HK-2 (cell line): ENCODE results near the gene SNAI3.
A peak's percentile ranks its signal among the peaks of the same experiment; 100 is the strongest.

Source experiments
- DNase-seq: peaks from one replicate; pipeline ENCODE4 v3.0.0-alpha.2; 2018; ENCODE audit not compliant: unreplicated experiment

Gene SNAI3

DNA sequence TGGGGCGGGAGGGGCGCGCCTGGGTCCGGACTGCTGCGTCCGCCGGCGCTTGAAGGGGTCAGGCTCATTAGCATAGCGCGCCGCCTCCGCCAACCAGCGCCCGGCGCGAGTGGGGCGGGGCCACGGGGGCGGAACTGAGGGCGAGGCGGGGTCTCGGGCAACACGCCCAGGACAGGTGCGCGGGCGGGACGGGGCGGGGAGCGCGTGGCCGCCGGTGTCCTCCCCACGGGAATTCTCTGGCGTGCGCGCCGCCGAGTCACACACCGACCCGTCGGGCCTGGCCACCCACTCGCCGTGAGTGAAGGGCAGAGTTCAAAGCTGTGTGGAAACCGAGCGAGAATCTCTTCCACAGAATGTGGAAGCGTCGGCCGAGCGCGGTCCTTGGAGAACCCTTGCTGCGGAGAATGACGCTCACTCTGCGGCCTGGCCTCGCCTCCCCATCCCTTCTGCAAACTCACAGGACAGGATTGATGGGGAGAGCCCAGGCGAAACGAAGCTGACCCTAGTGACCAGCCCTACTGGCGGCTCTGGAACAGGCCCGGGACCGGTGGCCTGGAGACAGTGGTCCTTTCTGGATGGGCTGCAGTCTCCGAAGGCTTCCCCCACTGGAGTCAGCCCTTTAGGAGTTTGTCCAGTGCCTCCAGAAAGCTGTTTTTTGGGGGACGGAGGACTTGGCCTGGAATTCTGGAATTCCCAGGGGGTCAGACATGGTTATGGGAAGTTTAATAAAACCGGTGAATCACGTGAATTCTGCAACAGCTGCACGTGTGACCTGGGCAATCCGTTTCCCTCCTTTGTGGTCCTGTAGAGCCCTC is at the start of gene SNAI3:
Gene SNAI3 (minus strand): TSS at position 69 of the 815 bp plus-strand sequence. CDS start 101 bp downstream, outside the sequence.
- DNase-seq = peak; percentile 78

DNA sequence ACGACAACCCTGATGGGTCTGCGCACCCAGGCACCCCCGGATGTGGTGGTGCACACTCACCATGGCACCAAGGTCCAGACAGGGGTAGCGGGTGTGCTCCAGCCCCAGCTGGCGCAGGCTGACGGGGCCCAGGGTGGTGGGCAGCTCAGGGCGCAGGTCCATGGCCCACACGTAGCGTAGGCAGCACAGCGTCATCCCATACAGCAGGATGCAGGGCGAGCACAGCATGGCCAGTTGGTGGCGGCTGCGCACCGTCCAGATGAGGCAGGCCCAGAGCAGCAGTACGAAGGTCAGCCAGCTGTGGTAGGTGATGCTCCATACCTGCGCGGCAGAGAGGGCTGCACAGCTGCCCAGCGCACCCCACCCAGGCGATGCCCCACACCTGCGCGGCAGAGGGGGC is 49.8 kb upstream of the SNAI3 start:
- DNase-seq = no peak

DNA sequence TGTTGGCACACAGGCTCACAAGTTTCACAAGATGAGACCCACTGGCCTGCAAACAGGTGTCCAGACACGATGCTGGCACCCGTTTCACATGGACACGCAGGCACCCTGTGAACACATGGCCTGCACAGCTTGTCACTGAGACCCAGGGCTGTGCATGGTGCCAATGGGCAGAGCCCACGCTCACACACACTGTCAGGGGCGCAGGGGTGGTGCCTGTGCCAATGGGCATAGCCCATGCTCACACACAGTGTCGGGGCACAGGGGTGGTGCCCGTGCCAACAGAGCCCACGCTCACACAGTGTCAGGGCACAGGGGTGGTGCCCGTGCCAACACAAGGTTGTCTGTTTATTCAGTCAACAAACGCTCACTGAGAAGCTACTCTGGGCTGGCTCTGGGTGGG is 49.3 kb upstream of the SNAI3 start:
- no peak for DNase-seq

DNA sequence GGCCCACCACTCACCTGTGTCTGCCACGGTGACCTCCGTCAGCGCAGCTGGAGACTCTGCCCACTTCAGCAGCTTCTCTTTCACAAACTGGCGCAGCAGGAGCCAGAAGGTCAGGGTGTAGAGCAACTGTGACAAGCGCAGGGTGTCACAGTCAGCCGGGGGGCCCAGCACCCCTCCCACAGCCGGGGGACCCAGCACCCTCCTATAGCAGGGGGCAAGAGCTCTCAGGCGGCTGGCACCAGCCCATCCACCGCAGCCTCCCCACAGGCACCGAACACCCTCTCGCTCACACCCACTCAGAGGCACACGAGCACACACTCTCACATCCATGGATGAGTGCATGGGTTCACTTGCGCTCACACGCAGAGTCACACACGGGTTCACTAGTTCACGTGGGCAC is 48.8 kb upstream of the SNAI3 start:
- DNase-seq = no peak

DNA sequence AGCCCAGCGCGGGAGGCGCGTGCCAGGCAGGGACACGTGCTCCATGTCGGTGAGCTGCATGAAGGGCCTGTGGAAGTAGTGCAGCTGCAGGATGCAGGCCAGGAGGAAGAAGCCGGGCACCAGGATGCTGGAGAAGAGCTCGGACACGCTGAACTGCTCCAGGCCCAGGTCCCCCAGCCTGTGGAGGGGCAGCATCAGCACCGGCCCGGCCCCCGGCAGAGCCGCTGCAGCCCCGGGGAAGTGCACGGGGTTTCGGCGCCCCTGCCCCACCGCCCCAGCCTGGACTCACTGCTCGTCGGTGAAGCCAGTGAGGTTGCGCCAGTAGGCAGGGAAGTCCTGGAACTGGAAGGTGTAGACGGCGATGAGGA is 48.0 kb upstream of the SNAI3 start:
- DNase-seq = no peak

DNA sequence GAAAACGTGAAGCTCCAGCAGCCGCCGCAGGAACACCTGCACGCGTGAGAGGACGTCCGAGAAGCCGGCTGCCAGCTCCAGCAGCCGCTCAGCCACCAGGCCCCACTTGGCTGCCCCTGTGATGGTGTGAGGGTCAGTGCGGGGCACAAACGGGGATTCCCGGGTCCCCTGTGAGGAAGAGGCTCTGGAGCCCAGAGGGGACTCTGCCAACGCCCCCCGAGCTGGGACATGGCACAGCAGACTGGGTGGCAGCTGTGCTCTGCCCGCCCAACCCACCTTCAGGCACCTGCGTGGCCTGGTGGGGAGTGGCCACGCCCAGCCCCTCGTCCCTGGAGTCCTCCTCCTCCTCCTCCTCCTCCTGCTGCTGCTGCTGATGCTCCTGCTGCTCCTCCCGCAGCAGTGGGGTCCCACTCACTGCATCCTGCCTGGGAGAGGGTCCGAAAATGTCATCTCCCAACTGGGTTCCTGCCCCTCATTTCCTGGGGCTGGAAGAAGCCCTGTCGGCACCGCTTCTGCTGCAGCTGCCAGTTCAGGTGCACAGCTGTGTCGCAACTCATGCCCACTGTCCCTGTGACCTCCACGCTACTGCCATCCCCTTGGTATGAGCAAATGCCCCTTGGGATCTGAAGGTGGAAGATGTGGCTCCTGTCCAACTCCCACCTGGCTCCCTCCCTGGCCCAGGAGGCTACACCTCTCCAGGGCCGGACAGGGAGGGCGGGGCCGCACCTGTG is 47.5 kb upstream of the SNAI3 start:
- no peak for DNase-seq

DNA sequence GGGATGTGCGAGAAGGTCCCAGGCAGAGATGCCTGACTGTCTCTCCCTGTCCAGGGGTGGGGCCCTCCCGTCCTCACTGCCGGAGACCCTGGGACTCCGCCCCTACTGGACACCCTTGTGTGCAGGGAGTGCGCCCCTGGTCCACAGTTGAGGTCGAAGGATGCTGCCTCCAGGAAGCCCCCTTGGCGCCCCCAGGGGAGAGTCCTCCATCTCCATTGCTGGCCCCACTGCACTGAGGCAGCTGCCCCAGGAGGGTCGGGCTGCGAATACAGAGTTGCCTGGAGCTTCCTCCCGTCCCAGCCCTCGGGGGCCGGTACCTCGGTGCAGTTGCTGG is 46.6 kb upstream of the SNAI3 start:
- DNase-seq = no peak

DNA sequence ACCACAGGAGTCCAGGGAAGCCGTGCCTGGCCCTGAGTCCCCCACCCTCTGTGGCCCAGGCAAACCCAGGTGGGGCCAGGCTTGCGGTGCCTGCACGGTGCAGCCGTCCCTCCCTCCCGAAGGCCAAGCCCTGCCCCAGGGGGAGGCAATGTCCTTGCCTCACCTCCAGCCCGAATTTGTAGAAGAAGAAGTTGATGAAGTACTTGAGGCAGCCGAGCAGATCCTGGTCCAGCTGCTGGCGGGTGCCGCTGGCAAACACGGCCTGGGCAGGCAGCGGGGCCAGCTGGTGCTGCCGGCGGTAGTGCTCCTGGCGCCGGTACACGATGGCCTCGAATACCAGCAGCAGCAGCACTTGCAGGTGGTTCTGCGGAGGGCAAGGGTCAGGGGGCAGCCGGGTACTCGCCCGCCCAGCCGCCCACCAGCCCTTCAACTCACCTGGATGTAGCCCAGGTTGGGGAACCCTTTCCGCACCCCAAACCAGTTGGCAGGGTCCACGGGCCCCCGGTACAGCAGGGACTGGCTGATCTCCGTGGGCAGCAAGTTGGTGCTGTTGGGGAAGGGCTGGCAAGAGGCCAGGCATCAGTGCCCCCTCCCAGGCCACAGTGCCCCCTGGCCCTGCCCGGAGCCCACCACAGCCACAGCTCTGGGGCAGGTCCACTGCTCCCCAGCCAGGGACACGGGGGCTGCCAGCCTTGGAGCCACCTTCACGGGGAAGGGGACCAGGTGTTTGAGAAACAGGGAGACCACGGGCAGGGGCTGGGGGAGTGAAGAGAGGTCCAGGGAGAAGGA is 46.1 kb upstream of the SNAI3 start:
- no peak for DNase-seq

DNA sequence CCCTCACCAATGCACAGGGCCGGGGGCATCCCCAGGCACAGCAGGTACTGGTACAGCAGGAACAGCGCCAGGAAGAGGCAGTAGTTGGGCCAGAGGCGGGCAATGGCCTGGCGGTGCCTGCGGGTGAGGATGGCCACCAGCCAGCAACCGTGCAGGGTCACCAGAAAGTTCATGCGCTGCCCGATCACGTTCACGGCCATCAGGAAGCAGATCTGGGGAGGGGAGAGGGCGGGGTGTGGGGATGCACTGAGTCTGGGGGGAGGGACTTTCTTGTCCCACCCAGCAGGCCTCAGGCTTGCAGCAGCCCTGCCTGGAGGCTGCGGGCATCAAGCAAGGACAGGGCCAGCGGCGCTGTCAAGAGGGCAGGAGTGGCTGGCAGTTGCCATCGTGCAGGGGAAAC is 45.4 kb upstream of the SNAI3 start:
- no peak for DNase-seq

DNA sequence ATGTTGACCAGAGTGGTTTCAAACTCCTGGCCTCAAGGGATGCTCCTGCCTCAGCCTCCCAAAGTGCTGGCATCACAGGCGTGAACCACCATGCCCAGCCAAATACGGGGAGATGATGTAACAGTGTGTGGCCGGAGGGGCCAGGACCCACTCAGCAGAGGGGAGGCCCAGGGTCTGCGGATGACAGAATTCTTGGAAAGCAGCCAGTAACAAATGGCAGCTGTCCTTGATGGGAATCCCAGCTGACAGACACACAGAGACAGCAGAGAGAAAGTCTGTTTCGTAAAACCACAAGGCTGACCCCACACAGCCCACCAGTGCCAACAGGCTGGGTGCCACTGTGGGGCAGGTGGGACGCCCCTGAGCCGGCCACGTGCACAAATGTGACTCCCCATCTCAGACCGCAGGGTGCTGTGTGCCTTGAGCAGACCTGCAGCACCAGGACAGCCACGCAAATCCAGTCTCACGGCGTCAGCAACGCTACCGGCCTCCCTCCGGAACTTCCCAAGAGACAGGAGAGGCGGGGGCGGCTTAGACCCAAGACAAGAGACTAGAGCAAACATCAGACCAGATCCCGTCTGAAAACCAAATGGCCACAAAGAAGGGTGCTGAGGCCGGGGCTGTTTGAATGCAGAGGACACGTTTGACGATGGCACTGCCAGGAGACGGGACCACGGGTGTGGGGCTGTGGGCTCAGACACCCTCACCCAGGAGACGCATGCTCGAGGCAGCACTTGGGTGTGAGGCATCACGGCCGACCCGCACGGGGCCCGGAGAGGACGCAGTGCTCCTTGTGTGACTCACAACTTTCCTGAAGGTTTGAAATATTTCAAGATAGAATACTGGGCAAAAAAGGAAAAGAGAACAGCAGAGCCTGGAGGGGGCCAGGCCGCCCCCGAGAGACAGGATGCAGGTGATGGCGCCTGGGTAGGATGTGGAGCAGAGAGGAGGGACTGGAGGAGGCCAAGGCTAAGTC is 44.6 kb upstream of the SNAI3 start:
- no peak for DNase-seq

DNA sequence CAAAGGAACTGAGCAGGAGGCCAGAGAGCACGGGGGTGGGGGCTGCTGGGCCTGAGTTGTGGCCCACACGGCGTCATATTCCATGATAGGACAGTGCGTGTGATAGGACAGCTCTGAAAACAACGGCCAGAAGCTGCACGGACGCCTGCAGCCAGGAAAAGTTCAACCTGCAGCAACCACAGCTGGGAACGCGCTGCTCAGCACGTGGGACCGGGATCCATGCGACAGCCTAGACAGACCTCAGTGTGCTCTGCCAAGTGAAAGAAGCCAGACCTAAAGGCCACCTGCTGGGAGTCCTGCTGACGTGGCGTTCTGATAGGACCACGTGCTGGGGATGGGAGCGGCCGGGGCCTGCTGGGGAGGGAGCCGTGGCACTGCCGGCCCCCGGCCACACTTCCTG is 41.6 kb upstream of the SNAI3 start:
- no peak for DNase-seq

DNA sequence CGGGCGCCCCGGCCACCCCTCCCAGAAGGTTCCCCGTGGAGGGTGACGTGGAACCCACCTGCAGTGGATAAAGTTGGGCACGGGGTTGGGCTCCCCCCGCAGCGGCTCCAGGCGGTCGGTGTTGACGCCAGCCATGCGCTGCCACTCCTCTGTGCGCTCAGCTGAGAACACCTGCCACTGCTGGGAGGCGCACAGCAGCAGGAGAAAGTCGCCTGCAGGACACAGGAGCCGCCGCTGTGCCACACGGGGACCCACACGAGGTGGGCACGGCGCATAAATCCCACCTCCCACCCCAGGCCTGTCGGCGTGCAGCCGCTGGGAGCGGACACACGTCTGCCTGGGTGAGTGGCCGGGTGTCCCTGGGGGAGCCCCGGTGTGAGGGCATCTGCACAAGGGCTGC is 40.7 kb upstream of the SNAI3 start:
- DNase-seq = no peak

DNA sequence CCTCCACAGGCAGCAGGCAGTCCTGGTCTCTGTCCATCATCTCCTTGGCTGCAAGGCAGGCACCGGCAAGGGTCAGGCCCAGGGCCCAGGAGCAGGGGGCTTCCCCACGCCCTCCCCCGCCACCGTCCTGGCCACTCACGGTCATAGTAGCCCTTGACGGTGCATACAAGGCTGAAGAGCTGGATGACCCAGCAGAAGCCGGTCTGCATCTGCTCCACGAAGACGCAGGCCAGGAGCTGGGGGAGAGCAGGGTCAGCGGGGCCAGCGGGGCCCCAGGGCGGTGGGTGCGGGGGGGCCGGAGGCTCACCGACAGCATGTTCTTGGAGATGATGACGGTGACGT is 40.1 kb upstream of the SNAI3 start:
- DNase-seq = no peak

DNA sequence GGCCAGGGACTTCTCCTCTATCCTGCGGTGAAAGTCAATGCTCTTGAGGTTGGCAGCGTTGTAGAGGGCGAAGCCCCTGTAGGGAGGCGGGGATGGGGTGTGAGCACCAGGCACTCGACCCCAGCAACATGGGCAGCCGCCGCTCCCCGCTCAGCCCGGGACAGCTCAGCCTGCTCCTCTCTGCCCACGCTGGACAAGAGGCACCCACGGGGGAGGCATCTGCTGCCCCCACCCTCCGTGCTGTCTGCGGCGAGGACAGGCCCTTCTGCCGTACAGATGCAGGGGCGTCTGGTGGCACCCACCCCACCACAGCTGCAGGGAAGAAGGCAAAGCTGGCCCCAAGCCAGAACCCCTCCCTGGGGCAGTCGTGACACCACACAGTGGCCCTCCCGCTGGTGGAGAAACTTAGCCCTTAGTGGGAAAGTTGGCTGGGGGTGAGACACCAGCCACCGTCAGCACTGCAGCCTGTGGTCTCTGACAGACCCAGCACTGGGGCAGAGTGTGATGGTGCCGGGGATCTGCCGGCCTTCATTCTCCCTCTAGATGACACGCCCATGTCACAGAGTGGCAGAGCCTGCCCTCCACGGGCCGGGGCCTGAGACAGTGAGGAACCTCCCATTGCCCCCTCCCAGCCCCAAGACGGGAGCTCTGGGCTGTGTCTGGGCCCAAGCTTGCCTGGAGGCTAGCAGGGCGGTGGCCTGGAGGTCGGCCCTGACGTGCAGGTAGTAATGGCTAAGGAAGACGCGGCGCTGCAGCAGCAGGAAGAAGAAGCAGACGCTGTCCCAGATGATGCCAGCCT is 39.5 kb upstream of the SNAI3 start:
- DNase-seq = no peak

DNA sequence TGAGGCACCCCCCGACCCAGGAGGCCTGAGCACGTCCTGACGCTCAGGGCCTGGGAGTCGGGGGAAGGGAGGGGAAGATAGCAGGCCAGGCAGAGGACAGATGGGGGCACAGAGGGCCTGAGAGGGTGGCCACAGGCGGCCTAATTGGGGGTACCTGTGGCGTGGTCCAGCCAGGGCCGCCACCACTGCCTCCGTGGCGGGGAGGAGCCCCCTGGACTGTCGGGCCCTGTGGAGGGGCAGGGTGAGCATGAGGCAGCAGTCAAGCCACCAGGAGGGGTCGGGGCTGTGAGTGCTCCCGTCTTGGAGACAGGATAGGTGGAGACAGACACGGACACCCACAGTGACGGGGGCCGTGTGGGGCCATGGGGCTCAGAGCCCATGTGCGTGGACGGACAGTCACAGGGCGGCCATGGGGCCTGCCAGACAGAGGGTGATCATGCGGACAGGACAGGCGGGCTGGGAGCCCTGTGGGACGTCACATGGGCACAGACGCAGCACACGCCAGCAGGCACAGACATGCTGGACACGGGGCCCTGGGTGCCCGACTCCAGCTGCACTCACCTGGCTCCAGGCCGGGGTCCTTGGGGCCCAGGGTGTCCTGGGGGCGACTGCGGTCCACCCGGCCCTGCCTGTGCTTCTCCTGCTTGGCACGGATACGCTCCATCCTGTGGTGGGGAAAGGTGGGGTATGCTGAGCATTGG is 38.7 kb upstream of the SNAI3 start:
- no peak for DNase-seq

DNA sequence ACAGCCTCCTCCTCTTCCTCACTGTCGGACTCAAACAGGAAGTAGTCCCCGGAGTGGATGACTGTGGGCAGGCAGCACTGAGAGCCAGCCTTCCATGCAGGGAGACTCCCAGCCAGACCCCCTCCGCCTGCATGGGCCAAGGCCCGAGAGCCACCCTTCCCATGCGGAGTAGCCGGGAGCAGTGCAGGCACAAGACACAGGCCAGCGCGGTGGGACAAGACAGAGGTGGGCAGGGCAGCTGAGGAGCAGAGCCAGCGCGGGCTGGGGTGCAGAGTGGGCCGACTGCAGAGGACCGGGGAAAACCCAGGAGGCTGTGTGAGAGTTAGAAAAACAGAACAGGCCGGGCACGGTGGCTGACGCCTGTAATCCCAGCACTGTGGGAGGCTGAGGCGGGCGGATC is 37.6 kb upstream of the SNAI3 start:
- no peak for DNase-seq

DNA sequence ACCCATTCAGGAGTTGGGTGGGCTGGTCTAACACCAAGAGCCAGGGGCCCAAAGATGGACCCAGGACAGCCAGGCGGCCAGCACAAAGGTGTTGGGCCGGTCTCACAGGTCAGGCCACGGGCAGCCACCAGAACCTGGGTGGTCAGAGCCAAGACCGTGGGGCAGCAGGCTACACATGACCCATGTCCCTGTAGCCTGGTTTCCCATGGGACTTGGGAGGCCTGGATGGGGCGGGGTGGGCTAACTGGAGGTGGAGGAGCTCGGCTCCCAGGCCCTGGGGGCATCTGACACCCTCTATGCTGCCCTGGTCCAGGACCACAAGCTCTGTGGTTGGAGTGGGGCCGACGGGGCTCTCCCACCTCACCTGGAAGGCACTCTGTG is 37.2 kb upstream of the SNAI3 start:
- no peak for DNase-seq

DNA sequence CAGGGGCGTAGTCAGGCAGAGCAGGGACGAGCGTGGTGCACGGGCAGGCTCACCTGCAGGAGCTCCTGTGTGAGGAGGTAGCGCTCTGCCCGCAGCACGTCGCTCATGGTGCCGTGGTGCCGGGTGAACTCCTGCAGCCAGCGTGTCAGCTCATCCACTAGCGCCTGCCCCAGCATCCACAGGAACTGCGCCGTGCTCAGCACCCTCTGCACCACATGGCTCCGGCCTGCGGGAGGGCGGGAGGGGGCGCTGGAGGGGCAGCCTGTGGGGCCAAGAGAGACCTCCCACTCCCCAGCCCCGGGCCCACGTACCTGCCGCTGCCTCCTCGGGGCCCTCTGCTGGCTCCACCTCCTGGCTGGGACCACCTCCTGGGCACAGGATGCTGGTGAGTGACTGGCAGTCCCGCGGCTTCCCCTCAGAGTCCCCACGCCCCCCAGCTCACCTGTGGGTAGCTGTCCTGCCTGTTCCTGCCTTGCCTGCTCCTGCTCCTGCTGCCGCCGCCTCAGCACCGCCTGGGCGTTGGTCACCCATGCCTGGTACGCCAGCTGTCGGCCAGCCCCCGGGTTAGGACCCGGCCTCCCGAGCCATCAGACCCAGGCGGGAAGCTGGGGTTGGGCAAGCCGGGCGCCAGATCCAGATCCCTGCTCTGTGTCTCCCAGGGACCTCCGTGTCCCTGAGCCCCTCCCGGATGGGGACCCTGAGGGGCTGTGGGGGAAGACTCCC is 36.6 kb upstream of the SNAI3 start:
- no peak for DNase-seq
